K562 (cell line): ENCODE results near the gene ZBTB2. TPM values are rescaled to one million over a fixed set of nuclear protein-coding genes. Genes with fewer than 3 reads are reported as not detected.
A peak's percentile ranks its signal among the peaks of the same experiment; 100 is the strongest.

Experiments
- BACH1 ChIP-seq: fragments of 200-800 bp; sonication (Bioruptor generic); IDR thresholded peaks from 2 replicates; pipeline ENCODE4 v1.6.1; 2016; ENCODE audit warnings: missing genetic modification characterization, missing compliant biosample characterization
- CBFB ChIP-seq: sonication (generic); formaldehyde crosslinking; IDR thresholded peaks from 2 replicates; pipeline ENCODE4 v1.4.0; 2020; ENCODE audit warnings: mild to moderate bottlenecking, missing genetic modification reagents
- CGGBP1 ChIP-seq: fragments of 250-450 bp; sonication (Bioruptor Pico); IDR thresholded peaks from 2 replicates; pipeline ENCODE4 v1.9.0; 2021; ENCODE audit warnings: mild to moderate bottlenecking
- COPS2 ChIP-seq: fragments of 450-650 bp; conservative IDR thresholded peaks from 2 replicates; pipeline ENCODE4 v1.6.1; 2016; ENCODE audit warnings: mild to moderate bottlenecking, moderate library complexity
- E2F5 ChIP-seq: sonication (generic); formaldehyde crosslinking; IDR thresholded peaks from 2 replicates; pipeline ENCODE4 v1.8.0; 2022; ENCODE audit warnings: mild to moderate bottlenecking, missing genetic modification reagents
- GABPB1 ChIP-seq: sonication (generic); formaldehyde crosslinking; IDR thresholded peaks from 2 replicates; pipeline ENCODE4 v1.8.0; 2022; ENCODE audit warnings: mild to moderate bottlenecking, missing genetic modification reagents
- KDM1A ChIP-seq, 2 experiments: fragments of 450-650 bp; IDR thresholded peaks; 2 replicates each; pipeline ENCODE4 v1.6.1; 2016; ENCODE audit warnings: mild to moderate bottlenecking in 2 of 2
- MEIS2 ChIP-seq: fragments of 450-650 bp; IDR thresholded peaks from 2 replicates; pipeline ENCODE4 v1.6.1; 2014; ENCODE audit warnings: mild to moderate bottlenecking; ENCODE audit not compliant: partially characterized antibody
- NUFIP1 ChIP-seq: fragments of 450-650 bp; IDR thresholded peaks from 2 replicates; pipeline ENCODE4 v1.6.1; 2018; ENCODE audit not compliant: partially characterized antibody
- PCBP1 ChIP-seq: fragments of 200-400 bp; formaldehyde crosslinking; IDR thresholded peaks from 2 replicates; pipeline ENCODE4 v1.6.1; 2018; ENCODE audit warnings: mild to moderate bottlenecking, low read depth, low read length; ENCODE audit not compliant: poor library complexity, severe bottlenecking
- PTBP1 ChIP-seq: fragments of 200-400 bp; formaldehyde crosslinking; IDR thresholded peaks from 2 replicates; pipeline ENCODE4 v1.6.1; 2017; ENCODE audit warnings: low read depth, low read length
- RB1 ChIP-seq: fragments of 450-650 bp; IDR thresholded peaks from 2 replicates; pipeline ENCODE4 v1.6.1; 2017; ENCODE audit warnings: low read depth, mild to moderate bottlenecking
- RBM17 ChIP-seq: fragments of 200-400 bp; formaldehyde crosslinking; IDR thresholded peaks from 2 replicates; pipeline ENCODE4 v1.6.1; 2017; ENCODE audit warnings: low read depth, mild to moderate bottlenecking, low read length, borderline replicate concordance
- TFAP4 ChIP-seq: sonication (generic); formaldehyde crosslinking; IDR thresholded peaks from 2 replicates; pipeline ENCODE4 v1.8.0; 2022; ENCODE audit warnings: missing genetic modification reagents, mild to moderate bottlenecking, moderate library complexity, borderline replicate concordance
- TRIM24 ChIP-seq, 2 experiments: fragments of 450-650 bp; IDR thresholded peaks; 2 replicates each; pipeline ENCODE4 v1.6.1; 2016
- ZBTB34 ChIP-seq: fragments of 250-450 bp; sonication (Bioruptor Pico); IDR thresholded peaks from 2 replicates; pipeline ENCODE4 v1.8.0; 2021; ENCODE audit warnings: mild to moderate bottlenecking, moderate library complexity
- ZFP91 ChIP-seq: sonication (generic); formaldehyde crosslinking; IDR thresholded peaks from 2 replicates; pipeline ENCODE4 v1.8.0; 2022; ENCODE audit warnings: mild to moderate bottlenecking, missing genetic modification reagents
- ZKSCAN3 ChIP-seq: fragments of 250-450 bp; sonication (Bioruptor Pico); IDR thresholded peaks from 2 replicates; pipeline ENCODE4 v1.4.0; 2020
- ZNF253 ChIP-seq: fragments of 250-450 bp; sonication (Bioruptor Pico); conservative IDR thresholded peaks from 2 replicates; pipeline ENCODE4 v1.6.1; 2021; ENCODE audit warnings: mild to moderate bottlenecking
- ZNF699 ChIP-seq: fragments of 250-450 bp; sonication (Bioruptor Pico); IDR thresholded peaks from 2 replicates; pipeline ENCODE4 v1.8.0; 2021; ENCODE audit warnings: mild to moderate bottlenecking, moderate library complexity; ENCODE audit not compliant: insufficient replicate concordance
- ZNF707 ChIP-seq: fragments of 250-450 bp; sonication (Bioruptor Pico); conservative IDR thresholded peaks from 2 replicates; pipeline ENCODE4 v1.8.0; 2022; ENCODE audit warnings: inconsistent platforms, mild to moderate bottlenecking, moderate library complexity
- polyA plus RNA-seq, 8 experiments: library from polyadenylated mRNA; depleted of rRNA in 4 of 8; stranded (reverse) in 5 of 8; unstranded in 3 of 8; fragments of >200 nt; fragmentation: Nextera tagmentation in 2 of 8; fragmentation: Illumina TruSeq in 1 of 8; extraction: Ambion mirVana in 2 of 8; extraction: Trizol in 1 of 8; gene quantifications; 2 replicates each; pipeline versions ENCODE4 v1.2.1 to v1.2.3, GENCODE V29; 2011 to 2014; ENCODE audit warnings: inconsistent platforms in 1 of 8, missing spikeins in 1 of 8
- total RNA-seq, 7 experiments: library from RNA; depleted of rRNA in 6 of 7; stranded (reverse); fragments of >200 nt in 6 of 7; fragmentation: Illumina TruSeq in 2 of 7; extraction: Trizol in 2 of 7; gene quantifications; 2 replicates each; pipeline versions ENCODE4 v1.2.1 to v1.2.3, GENCODE V29; 2011 to 2021; ENCODE audit warnings: low replicate concordance in 1 of 7
- TF ChIP-seq, protein P1 (sequence below): fragments of 250-450 bp; sonication (Bioruptor Pico); IDR thresholded peaks from 2 replicates; pipeline ENCODE4 v1.4.0; 2020; ENCODE audit warnings: mild to moderate bottlenecking, moderate library complexity, borderline replicate concordance

ZBTB2 gene
- total and polyA plus RNA-seq, 9 of the 15 experiments (the other 6 are each of a cell fraction or from before 2014, with no cell fraction given): 5.1 to 26.2 (median 16.4) TPM

DNA sequence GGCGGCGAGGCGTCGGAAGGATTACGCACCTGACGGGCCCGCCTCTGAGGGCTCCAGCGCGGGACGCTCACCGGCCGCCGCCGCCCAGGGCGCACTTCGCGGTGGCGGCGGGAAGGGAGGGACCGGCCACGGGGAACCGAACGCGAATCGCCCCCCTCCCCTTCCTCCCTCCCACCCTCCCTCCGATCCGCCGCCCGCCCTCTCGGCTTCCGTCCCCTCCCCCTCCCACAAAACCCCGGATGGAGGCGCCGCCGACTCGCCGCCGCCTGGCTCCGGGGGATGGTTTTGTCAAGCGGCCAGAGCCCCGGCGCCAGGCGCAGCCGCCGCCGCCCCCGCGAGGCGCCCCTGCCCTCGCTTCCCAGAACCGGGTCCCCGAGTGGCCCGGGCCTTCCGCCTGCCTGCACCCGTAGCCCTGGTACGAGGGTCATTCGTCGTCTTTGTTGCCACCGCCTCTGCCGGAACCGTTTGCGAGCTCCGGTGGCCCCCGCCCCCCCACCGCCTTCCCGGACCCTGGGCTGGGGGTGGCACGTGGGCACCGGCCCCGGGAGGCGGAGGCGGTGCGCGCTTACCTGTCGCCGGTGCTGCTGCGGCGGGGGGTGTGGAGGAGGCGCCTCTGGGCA is 398 bp downstream of the ZBTB2 start (continued):
- TF ChIP-seq ZBTB34 (CRISPR knock-in tag) (no peak), CGGBP1 (CRISPR knock-in tag) (peak; percentile 95; the same call in 1 of the 2 replicates), E2F5 (CRISPR knock-in tag) (no peak), ZFP91 (no peak), ZNF707 (CRISPR knock-in tag) (no peak), TFAP4 (CRISPR knock-in tag) (peak; percentile 64; the same call in 1 of the 2 replicates), PCBP1 (peak; percentile 98), ZNF253 (CRISPR knock-in tag) (no peak), RB1 (peak; percentile 54; the same call in 1 of the 2 replicates), CBFB (CRISPR knock-in tag) (no peak), PTBP1 (no peak), ZNF699 (CRISPR knock-in tag) (no peak), KDM1A (IDR thresholded peaks at IDR 0.05) (no peak; a peak in 1 of 4 replicates), BACH1 (tag) (no peak), GABPB1 (CRISPR knock-in tag) (peak; percentile 81), TRIM24 (IDR thresholded peaks at IDR 0.05) (no peak), NUFIP1 (no peak), MEIS2 (no peak), COPS2 (no peak), RBM17 (no peak), ZKSCAN3 (CRISPR knock-in tag) (no peak)
- TF ChIP-seq, protein P1, sequence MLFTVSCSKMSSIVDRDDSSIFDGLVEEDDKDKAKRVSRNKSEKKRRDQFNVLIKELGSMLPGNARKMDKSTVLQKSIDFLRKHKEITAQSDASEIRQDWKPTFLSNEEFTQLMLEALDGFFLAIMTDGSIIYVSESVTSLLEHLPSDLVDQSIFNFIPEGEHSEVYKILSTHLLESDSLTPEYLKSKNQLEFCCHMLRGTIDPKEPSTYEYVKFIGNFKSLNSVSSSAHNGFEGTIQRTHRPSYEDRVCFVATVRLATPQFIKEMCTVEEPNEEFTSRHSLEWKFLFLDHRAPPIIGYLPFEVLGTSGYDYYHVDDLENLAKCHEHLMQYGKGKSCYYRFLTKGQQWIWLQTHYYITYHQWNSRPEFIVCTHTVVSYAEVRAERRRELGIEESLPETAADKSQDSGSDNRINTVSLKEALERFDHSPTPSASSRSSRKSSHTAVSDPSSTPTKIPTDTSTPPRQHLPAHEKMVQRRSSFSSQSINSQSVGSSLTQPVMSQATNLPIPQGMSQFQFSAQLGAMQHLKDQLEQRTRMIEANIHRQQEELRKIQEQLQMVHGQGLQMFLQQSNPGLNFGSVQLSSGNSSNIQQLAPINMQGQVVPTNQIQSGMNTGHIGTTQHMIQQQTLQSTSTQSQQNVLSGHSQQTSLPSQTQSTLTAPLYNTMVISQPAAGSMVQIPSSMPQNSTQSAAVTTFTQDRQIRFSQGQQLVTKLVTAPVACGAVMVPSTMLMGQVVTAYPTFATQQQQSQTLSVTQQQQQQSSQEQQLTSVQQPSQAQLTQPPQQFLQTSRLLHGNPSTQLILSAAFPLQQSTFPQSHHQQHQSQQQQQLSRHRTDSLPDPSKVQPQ: no peak
